Left ventricle myocardium inferior (tissue), 1 donor: ENCODE data around the gene RAB8B. TPM values are rescaled to one million over a fixed set of nuclear protein-coding genes. Genes with fewer than 3 reads are reported as not detected.

ENCODE experiments used
- DNase-seq: peaks from one replicate; pipeline ENCODE4 v3.0.0-alpha.2; 2020
- H3K27ac ChIP-seq: fragments of 200-600 bp; replicated peaks from 2 replicates; pipeline ENCODE4 v1.8.0; 2021
- H3K27me3 ChIP-seq: fragments of 200-600 bp; 2 replicates; pipeline ENCODE4 v1.8.0; 2021; ENCODE audit warnings: low read depth
- H3K36me3 ChIP-seq: fragments of 200-600 bp; 2 replicates; pipeline ENCODE4 v1.8.0; 2021
- H3K4me1 ChIP-seq: fragments of 200-600 bp; 2 replicates; pipeline ENCODE4 v1.8.0; 2021
- H3K4me3 ChIP-seq: fragments of 200-600 bp; 2 replicates; pipeline ENCODE4 v1.8.0; 2021; ENCODE audit warnings: mild to moderate bottlenecking, moderate library complexity
- H3K9me3 ChIP-seq: fragments of 200-600 bp; replicated peaks from 2 replicates; pipeline ENCODE4 v1.8.0; 2021
- intact Hi-C: fragments of 100-400 bp; cut with micrococcal nuclease; formaldehyde crosslinking; loops from one replicate; pipeline ENCODE4 v1.11.0; 2022
- total RNA-seq: library from RNA; stranded (reverse); fragmentation: NEBNext Ultra II Directional; extraction: Animal tissue kit (Norgen Biotek cat#: 25700); gene quantifications from one replicate; pipeline ENCODE4 v1.2.1, GENCODE V29; 2021
- TF ChIP-seq, protein P1 (sequence below): fragments of 200-600 bp; IDR thresholded peaks from 2 replicates; pipeline ENCODE4 v1.8.0; 2021; ENCODE audit warnings: antibody characterized with exemption, mild to moderate bottlenecking, borderline replicate concordance
- donor health status: DM: no; HTN: yes; CAD: no; lungs with severe emphysema.

The RAB8B gene
- total RNA-seq, 1 donor from 2014 or later: 8.1 TPM

DNA sequence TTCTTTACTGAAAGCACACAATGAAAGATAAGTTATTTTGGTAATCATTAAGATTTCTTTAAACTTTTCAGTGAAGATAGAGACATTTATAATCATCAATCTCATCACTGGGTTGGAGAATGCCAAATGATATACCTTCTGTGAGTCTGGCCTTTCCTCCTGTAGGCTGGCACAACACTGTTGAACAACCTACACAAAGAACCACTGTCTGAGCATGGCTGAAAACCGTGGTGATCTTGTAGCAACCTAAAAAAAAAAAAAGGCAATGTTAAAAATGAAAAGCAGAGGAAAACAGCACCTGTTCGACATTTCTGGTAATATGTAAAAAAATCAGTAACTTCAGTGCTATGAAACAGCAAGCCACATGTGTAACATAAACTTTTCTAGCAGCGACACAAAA, 33.9 kb upstream of the RAB8B start:
- intact Hi-C loops: loop anchor here (10.0 kb wide), 1 partner anchor 119 kb away; the partner anchor contains the start of gene APH1B
- Histone ChIP-seq H3K27ac (peak overlapping the region; percentile 97), H3K4me1 (peaks cover 65% of the 10 kb centered on the region), H3K9me3 (no peaks in the 10 kb centered on the region), H3K36me3 (peaks cover 47% of the 10 kb centered on the region), H3K4me3 (peak overlapping the region; percentile 78), H3K27me3 (no peaks in the 10 kb centered on the region)
- no peak for DNase-seq
- TF ChIP-seq, protein P1, sequence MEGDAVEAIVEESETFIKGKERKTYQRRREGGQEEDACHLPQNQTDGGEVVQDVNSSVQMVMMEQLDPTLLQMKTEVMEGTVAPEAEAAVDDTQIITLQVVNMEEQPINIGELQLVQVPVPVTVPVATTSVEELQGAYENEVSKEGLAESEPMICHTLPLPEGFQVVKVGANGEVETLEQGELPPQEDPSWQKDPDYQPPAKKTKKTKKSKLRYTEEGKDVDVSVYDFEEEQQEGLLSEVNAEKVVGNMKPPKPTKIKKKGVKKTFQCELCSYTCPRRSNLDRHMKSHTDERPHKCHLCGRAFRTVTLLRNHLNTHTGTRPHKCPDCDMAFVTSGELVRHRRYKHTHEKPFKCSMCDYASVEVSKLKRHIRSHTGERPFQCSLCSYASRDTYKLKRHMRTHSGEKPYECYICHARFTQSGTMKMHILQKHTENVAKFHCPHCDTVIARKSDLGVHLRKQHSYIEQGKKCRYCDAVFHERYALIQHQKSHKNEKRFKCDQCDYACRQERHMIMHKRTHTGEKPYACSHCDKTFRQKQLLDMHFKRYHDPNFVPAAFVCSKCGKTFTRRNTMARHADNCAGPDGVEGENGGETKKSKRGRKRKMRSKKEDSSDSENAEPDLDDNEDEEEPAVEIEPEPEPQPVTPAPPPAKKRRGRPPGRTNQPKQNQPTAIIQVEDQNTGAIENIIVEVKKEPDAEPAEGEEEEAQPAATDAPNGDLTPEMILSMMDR: no peak

DNA sequence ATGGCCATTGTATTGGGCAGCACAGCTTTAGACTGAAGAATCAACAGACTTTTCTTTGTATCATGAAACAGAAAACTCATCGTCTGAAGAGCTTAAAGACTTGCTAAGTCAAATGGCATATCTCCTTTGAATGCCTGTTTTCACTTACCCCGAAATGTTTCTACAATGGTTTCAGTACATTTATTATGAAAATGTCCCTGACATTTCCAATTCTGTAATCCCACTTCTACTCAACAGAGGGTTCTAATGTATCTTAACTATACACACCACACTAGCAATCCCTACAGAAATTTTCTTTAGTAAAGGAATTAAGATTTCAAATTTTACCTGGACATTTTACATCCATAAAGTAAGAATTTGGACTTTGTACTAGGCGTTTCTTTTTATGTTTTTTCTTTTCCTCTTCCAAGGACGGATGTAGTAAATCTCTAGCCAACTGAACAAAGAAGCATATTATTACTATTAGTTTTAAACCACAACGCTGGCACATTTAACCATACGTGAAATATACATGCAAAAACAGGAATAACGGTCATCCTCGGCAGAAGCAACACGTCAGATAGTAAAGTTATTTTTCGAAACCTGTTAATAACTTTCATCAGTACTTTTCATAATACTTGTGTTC, 33.2 kb upstream of the RAB8B start:
- Histone ChIP-seq H3K9me3 (no peaks in the 10 kb centered on the region), H3K4me3 (peak overlapping the region; percentile 78), H3K27ac (peak overlapping the region; percentile 97), H3K4me1 (peaks cover 59% of the 10 kb centered on the region), H3K36me3 (peaks cover 44% of the 10 kb centered on the region), H3K27me3 (no peaks in the 10 kb centered on the region)
- TF ChIP-seq, protein P1: no peak
- intact Hi-C loops: loop anchor here (10.0 kb wide), 1 partner anchor 119 kb away; the partner anchor contains the start of gene APH1B
- DNase-seq: no peak

DNA sequence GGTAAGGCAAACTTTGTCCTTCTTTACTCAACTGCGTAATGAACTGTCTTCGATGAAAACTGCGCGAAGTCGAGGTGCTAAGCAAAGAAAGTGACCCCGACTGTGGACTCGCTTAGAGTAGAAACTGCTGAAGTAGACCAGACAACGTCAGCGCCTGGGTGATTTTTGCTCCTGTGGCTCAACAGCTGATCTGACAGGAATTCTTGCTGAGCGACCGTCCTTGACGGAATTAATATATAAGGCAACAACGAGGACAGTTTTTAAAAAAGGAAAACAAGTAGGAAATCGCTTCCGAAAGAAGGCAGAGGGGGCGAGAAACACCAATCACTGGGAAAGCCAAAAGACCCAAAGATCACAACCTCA, 32.7 kb upstream of the RAB8B start:
- Histone ChIP-seq H3K4me1 (peaks cover 56% of the 10 kb centered on the region), H3K4me3 (peak overlapping the region; percentile 78), H3K36me3 (peaks cover 38% of the 10 kb centered on the region), H3K27me3 (no peaks in the 10 kb centered on the region), H3K27ac (peak overlapping the region; percentile 97), H3K9me3 (no peaks in the 10 kb centered on the region)
- intact Hi-C loops: loop anchor here (10.0 kb wide), 1 partner anchor 118 kb away; the partner anchor contains the start of gene APH1B
- peak; percentile 28 for DNase-seq
- TF ChIP-seq, protein P1: no peak

DNA sequence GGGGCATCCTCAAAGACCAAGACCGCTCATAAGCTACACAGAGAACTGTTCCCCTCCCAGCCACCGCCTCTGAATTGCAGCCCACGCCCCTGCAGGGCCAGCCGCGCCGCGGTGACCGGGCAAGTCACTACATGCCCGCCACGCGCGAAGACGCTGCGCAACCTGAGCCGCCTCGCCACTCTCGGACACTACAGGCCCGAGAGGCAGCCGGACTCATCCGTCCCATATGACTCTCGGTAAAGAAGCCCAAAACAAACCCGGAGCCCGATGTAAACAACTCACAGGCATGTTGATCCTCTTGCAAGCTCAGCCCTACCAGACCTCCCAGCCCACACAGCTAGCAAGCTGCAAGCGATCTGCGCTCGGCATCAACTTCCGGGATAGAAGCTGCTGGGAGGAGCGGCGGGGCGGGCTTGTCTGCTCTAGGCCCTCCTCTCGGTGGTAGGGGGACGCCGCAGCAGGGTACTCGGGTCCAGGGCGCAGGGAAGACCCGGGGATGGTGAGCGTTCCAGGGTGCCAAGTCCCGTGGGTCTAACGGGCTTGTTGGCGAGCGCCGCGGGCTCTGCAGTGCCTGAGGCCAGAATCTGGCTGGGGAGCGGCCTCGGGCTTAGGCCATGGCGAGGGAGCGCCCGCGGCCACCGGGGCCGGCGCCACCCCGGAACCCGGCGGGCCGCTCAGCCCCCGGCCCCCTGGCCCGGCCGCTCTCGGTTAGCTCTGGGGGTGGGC, 32.1 kb upstream of the RAB8B start, which contains the start of gene RPS27L:
Gene RPS27L, minus strand, starts transcription at position 360 of the 726 bp plus-strand sequence. Its CDS starts 72 bp downstream, at position 288.
- TF ChIP-seq, protein P1: no peak
- Histone ChIP-seq H3K9me3 (no peaks in the 10 kb centered on the region), H3K4me3 (peak within 1 kb of the TSS; percentile 78), H3K36me3 (peaks cover 33% of the 10 kb centered on the region), H3K4me1 (peaks cover 56% of the 10 kb centered on the region), H3K27me3 (no peaks in the 10 kb centered on the region), H3K27ac (peak within 1 kb of the TSS; percentile 97)
- peak; percentile 92 for DNase-seq
- intact Hi-C loops: loop anchor here (10.0 kb wide), 1 partner anchor 118 kb away; the partner anchor contains the start of gene APH1B

DNA sequence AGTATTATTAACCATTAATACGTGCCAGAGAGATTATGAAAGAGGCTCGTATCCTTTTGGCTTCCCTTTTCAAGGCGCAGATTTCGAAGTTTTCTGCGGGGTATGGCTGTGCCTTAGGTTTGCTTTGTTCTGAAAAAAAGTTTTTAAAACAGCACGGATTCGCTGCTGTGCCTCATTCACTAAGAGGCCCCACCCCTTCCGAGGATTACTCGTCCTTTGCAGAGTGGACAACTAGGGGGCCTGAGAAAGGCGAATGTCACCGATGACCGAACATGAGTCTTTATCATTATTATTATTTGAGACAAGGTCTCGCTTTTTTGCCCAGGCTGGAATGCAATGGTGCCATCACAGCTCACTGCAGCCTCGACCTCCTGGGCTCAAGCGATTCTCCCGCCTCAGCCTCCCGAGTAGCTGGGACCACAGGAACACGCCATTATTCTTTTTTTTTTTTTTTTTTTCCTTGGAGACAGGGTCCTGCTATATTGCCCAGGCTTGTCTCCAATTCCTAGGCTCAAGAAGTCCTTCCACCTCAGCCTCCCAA, 31.4 kb upstream of the RAB8B start:
- TF ChIP-seq, protein P1: peak; percentile 38
- Histone ChIP-seq H3K27me3 (no peaks in the 10 kb centered on the region), H3K4me1 (peaks cover 54% of the 10 kb centered on the region), H3K36me3 (peaks cover 26% of the 10 kb centered on the region), H3K4me3 (peak overlapping the region; percentile 78), H3K27ac (peak overlapping the region; percentile 97), H3K9me3 (no peaks in the 10 kb centered on the region)
- intact Hi-C loops: loop anchor here (10.0 kb wide), 1 partner anchor 117 kb away; the partner anchor contains the start of gene APH1B
- peak; percentile 28 for DNase-seq
